ENCODE data around the gene SLC35F3.
"Not testable (repeated sequence)": the region's sequence is repeated elsewhere in the genome, so short reads cannot be mapped to it uniquely, and the experiment has no call there.

SLC35F3 gene

DNA sequence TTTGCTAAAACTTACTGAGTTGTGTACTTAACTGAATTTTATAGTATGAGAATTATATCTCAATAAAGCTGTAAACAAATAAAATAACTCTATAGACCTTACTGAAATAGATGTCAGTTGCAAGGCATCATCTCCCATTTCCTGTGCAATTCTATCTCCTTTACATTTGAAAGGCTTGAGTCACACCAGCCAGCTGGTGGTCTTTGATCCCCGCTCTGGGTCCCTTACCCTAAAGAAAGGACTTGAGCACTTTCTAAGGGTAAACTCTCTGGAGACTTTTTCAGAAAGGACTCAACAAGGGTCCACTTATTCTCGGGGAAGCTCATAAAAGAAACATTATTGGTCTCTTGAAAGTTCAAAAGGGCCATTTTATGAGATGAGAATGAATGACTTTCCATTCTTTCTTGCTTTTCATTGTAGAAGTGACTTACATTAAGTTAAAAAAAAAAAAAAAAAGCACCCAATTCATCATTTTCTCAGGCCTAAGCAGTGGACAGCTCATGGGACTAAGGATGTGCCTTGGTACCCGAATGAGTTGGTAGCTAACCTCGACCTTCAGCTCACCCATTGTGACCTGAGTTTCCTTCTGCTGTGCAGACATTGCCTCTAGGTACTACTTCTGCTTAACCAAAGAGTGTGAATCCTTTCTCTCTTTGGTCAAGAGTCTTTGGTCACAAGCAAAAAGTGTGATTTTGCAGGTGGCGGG is 321.8 kb downstream of the SLC35F3 start:
- no peak for DNase-seq (ENCODE audit: low read depth)

DNA sequence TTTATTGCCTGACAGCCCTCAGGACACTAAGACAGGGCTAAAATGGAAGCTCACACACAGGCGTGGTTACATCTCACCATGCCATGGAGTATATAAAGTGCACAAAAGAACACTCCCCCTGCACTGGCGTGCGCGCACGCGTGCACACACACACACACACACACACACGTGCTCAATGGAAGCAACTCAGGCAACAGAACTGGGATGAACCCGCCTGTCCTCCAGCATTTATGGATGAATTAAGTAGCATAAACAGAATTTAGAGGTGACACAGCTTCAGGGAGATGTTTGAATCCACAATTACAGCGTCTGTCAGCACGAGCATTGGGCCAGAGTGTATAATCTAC is 322.3 kb downstream of the SLC35F3 start:
- DNase-seq (ENCODE audit: low read depth) = no peak

DNA sequence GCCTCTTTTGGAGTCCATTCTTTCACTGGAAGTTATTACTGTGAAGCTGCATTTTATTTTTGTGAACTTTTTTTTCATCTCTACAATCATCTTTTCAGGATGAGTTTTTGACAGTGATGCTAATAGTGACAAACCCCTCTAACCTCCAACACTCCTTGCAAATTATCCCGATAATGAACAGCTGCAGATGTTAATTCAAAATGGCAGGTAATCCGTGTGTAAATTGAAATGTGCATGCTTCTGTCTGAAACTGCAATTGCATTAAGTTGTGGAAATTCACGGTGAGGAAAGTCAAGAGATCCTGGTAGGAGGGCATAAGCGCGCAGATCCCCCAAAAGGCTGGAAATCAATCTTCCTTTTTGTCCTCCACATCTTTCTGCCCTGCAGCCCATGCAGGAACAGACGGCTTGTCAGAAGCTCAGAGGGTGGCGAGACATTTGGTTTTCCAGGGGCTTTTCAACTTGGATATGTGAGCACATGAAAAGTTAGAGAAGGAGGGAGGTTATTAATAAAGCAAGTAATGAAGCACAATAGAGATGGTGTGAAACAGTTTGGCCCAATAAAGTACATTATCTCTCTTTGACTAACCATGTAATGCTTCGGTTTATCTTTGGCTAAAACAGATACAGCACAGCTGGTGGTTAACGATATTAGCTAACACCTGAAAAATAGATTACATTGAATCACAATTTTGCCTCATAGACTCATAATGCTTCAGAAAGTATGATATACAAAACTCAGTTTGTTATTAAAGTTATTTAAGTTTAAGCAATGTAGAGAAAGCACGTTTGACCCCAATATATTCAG is 325.3 kb downstream of the SLC35F3 start:
- DNase-seq (ENCODE audit: low read depth) = no peak

DNA sequence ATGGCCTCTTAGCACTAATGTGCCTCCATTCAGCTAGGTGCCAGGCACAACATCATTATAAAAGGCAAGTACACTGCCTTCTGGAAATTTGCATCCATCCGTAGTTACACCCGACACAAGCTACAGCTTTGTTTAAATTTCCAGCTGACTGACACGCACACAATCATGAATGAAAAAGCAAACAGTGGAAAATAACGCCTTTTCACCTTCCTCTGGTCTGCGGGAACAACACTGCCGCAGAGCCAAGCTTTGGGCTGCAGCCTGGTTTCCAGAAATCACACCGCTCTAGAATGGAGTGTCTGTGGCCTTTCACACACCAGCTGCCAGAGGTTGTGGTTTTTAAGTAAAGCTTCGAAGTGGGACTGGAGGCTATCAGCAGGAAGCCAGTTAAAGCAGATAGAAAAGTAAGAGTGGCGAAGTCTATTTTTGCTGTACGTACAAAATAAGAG is 326.0 kb downstream of the SLC35F3 start:
- DNase-seq (ENCODE audit: low read depth) = no peak

DNA sequence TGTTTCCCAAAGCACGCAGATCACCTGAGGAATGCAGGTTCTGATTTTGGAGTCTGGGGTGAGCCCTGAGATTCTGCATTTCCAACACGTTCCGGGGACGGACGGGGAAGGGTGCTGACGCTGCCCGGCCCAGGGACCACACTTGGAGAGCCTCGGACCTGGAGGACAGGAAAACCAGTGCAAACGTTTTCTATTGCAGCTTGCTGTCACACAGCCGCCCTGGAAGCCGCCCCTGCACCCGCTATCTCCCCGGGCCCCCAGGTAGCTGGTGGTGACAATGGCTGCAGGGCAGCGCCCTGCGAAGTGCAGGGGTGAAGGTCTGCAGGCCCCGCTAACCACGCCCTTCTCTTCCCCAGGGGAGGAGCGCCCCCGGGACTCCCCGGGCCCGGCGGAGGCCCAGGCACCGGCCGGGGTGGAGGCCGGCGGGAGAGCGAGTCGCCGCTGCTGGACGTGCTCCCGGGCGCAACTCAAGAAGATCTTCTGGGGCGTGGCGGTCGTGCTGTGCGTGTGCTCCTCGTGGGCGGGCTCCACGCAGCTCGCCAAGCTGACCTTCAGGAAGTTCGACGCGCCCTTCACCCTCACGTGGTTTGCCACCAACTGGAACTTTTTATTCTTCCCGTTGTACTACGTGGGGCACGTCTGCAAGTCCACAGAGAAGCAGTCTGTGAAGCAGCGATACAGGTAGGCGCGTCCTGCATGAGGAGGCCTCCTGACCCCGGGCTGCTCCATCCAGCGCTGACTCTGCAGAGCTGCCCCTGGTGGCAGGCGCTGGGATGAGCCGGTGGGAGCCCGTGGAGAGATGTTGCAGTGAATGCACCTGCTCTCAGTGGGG is 326.8 kb downstream of the SLC35F3 start:
- DNase-seq (ENCODE audit: low read depth) = no peak

DNA sequence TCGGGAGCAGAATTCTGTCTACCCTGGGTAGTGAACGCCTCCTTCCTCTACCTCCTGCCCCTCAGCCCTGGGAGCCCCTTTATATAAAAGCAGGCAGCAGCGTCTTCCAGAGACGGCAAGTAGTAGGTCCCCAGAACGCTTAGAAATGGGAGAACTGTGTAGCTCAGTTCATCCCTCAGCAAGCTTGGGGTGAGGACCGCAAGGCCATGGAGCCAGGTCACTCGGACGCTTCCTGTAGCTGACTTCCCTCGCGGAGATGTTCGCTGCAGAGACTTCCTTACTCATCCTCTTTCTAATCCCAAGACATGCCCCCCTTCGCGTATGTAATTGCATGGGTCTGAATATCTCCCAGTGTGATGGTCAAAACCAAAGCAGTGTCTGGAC is 327.4 kb downstream of the SLC35F3 start:
- no peak for DNase-seq (ENCODE audit: low read depth)

DNA sequence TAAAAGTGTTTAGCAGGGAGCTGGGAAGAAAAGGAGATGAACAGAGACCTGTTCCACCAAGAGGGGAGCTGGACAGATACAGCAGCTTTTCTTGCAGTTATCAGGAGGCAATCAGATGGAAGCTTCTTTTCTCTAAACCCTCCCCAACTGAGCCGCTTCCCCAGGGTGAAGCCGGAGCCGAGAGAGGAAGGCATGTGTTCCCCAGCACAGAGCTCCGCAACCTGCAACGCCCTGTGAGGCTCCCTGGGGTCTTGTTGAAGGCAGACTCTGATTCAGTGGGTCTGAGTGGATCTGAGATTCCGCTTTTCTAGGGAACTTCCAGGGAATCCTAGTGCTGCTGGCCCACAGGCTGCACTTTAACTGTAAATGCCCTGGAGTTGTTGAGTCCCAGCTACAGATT is 329.7 kb downstream of the SLC35F3 start:
- DNase-seq (ENCODE audit: low read depth) = no peak

DNA sequence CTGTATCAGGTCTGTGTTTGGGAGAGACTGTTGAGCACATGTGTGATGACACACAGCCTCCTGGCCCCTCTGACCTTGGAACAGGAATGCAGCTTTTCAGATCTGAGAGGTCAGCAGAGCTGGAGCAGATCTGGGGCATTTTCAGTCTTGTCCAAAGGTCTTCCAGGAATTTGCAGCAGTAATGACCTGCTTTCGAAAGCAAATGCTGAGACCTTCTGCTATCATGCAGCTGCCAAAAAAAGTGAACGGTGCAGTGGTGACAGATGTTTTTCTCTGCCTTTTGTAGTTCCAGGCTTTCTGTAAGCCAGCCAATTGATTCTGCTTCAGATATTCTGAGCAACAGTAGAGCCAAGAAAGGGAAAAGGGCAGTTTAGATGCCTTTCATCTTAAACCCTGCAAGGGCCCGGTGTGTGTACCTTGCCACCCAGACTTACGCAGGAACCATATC is 331.0 kb downstream of the SLC35F3 start:
- no peak for DNase-seq (ENCODE audit: low read depth)

DNA sequence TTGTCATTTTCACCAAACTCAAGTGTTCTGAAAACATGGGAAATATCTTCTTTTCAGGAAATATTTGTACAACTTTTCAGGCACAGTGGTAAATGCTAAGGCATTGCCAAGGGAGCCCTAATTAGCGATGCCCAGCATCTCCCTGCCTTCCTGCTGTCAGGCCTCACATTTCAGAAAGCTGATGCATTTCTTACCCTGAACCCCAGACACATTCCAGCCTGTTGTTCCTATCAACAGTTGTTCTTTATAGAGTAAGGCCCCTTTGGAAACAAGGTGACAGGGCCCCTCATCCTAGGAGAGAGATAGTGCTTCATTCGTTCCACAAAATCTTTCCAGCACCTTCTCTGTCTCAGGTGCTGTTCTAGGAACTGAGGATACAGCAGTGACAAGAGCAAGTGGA is 332.9 kb downstream of the SLC35F3 start:
- DNase-seq (ENCODE audit: low read depth) = no peak

DNA sequence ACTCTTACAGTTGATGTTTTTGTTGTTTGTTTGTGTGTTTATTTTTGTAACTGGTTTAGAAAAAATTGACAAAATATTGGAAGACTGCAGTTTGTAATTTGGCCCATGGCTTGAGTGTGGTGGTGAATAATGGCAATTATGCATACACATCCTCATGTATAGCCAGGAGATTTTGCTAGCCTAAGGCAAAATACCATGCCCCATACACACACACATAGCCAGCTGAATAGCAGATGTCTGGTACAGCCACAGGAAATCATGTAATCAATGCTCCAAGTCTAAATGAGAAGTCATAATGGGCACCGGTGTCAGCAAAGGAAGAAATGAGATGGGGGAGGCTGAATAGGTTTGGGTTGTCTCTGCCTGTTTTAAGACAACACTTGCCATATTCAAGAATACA is 333.6 kb downstream of the SLC35F3 start:
- DNase-seq (ENCODE audit: low read depth) = no peak

DNA sequence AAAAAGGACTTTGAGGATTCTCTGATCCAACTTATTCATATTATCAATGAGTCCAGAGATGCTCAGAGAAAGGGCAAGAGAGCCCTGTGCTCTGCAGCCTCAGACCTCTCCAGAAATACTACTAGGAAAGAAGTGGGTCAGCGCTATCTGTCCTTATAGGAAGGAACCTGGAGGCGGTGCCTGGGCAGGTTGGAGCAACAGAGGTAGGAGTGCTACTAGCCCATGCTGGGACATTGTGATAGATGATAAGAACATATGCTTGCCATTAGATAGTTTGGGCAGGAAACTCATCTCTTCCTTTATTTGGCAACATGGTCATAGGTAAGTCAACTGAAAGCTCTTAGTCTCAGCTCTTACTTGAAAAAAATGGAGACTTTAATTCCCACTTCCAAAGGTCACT is 335.0 kb downstream of the SLC35F3 start:
- DNase-seq (ENCODE audit: low read depth) = no peak

DNA sequence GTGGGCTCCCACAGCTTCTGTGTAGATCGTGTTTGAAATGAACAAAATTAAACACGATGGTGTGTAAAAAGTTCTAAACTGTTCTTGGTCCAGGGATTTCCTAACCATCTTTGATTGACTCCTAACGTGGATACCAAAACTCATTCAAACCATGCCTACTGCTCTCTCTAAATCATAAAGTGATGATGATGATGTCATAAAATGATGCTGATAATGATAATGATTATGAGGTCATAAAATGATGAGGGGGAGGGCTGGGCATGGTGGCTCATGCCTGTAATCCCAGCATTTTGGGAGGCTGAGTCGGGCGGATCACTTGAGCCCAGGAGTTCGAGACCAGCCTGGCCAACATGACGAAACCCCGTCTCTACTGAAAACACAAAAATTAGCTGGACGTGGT is 335.5 kb downstream of the SLC35F3 start:
- DNase-seq (ENCODE audit: low read depth) = no peak

DNA sequence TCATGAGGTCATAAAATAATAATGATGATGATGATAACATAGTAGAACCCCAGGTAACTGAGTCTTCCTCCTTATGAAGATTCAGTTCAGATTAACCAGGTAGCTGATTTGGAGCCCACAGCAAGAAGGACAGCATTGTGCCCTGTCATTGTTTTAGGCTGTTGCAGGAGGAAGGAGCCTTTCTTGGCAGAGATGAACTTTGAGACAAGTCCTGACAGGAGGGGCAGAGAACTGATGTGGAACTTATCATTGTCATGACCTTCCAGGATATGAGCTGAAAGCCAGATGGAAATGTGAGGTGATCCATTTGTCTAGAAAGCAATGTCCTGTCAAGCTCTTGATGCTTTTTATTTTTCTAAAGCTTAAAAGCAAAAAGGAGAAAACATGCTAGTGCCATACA is 336.2 kb downstream of the SLC35F3 start:
- DNase-seq (ENCODE audit: low read depth) = no peak

DNA sequence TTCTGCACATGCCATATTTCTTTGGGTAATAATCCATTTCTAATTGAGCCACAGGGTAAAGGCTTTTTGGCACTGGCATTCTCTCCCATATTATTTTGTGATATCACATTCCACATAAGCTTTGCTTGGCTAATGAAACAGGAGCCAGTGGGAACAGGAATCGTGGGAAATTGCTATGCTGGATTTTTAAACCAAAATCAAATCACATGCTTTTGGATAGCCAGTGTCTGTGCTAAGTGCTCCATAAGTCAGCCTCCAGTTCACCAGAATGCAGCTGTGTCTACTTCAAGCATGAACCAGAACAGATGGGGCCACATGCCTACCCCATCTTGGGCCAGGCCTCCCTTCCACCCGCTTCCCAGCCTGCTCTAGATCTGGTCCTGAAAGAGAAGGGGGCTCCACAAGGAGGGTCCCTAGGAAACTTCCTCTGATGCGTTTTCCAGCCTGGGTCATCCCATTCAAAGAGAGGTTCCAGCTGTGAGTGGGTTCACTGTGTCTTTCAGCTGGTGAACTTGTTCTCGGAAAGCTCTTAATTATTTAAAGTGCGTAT is 337.5 kb downstream of the SLC35F3 start:
- DNase-seq (ENCODE audit: low read depth) = no peak

DNA sequence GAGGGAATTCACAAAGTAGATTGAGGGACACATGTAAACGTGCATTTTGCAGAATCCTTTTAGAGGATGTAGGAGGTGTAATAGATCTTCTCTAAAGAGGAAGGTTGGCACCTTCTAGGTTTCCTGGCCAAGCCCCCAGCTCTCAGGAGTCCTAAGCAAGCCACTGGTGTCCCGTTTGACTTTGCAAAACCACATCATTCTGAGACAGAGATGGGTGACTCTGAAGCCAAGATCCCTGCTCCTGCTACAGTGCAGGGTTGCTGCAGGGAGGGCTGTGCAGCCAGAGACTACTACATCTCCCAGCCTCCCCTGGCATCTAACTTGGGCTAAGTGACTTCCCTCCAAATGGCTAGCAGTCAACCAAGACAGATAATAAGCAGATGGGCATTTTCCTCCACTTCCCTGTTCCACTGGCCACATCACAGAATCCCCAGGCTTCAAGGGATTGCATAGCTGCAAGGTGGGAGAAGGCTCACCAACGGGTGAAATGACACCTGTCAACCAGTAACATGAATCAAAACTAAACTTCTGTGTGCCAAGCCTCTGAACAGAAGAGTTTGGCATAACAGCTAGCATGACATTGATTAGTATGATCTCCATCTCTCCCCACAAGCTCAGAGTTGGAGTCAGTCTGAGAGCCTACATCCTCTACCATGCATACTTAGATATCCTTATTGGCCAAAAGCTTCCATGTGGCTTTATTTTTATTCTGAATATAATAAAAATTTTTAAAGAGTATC is 339.2 kb downstream of the SLC35F3 start:
- no peak for DNase-seq (ENCODE audit: low read depth)

DNA sequence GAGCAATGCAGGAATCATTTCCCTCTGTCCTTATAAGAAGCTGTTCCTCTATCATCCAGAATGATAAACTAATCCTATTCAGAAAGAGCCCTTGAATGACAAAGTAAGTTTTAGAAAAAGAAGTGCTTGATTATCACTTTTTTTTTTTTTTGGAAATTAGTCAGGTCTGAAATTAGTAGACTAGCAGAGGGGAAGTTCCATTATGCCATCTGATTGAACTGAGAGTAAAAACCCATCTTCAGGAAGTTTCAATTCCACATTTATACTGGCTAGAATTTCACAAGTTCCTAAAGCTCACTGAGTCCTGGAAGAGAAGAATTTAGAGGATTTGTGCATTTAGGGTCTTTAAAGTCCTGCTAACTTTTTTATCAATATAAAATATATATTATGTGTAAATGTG is 340.0 kb downstream of the SLC35F3 start:
- DNase-seq (ENCODE audit: low read depth) = no peak

DNA sequence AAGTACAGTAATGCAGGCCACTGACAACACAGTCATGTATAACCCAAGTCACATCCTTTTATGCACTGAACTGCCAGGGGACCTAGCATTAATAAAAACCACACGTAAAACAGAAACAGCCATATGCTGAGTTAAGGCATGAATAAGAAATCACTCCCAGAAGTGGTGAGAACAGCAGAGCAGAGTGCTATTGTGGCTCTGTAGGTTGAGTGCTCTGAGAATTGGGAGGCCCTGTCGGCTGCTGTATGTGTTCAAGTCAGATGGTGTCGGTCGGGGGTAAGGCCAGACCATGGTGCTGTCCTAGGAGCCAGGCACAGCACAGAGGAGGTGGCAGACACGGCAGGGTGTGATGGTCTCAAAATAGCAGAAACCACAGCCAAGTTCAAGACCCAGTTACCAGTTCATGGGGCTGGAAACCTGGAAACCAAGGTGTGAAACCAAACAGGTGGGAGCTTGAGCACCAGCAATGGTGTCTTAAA is 342.2 kb downstream of the SLC35F3 start:
- no peak for DNase-seq (ENCODE audit: low read depth)

DNA sequence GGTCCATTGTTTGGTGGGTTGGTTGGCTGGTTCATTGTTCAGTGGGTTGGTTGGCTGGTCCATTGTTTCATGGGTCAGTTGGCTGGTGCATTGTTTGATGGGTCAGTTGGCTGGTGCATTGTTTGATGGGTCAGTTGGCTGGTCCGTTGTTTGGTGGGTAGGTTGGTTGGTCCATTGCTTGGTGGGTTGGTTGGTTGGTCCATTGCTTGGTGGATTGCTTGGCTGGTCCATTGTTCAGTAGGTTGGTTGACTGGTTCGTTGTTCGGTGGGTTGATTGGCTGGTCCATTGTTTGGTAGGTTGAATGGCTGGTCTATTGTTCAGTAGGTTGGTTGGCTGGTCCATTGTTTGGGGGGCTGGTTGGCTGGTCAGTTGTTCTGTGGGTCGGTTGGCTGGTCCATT is 343.3 kb downstream of the SLC35F3 start:
- DNase-seq (ENCODE audit: low read depth) = not testable (repeated sequence)

DNA sequence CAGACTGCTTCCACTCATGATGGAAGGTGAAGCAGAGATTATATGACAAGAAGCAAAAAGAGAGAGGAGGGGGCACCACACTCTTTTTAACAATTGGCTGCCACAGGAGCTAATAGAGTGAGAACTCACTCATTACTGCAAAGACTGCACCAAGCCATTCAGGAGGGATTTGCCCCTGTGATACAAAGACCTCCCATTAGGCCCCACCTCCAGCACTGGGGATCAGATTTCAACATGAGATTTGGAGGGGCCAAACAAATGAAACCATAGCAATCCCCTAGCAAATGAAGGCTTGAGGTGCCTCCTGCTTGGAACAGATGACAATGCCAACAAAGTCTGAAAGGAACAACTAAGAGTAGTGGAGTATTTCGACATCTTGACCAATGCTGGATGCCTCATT is 346.3 kb downstream of the SLC35F3 start:
- no peak for DNase-seq (ENCODE audit: low read depth)

DNA sequence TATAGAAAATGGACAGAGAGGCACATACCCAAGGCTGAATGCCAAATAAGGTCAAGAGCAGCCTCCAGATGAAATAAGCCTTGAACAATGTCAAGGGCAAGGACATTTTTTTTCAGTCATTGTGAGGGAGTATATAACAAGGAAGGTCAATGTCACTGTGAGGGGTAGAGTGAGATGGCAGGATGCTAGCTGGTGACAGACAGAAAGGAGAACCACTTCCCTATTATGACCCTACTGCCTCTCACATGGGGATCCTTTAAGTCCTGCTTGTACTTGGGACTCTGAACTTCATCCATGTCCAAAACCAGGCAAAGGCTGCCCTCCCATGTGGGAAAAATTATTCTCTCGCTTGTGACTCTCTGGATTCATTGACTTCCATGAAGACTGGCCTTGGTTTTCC is 349.3 kb downstream of the SLC35F3 start:
- DNase-seq (ENCODE audit: low read depth) = no peak

DNA sequence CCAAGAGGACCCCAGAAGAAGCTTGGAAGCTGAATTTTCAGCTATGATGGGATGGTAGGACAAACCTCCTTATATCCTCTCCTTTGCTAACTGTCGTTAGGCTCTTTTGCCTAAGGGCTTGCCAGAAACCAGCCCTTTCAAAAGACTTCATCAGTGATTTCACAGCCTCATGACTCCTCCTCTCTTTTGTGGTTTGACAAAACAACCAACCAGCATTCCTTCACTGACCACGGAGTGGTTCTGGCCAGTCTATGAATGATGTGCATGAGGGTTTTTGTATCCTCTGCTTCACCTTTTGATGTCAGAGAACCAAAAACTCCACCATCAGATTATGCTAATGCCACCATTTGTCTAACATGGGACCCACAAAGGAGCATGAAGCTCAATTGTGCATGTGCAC is 351.9 kb downstream of the SLC35F3 start:
- DNase-seq (ENCODE audit: low read depth) = peak; percentile 51

DNA sequence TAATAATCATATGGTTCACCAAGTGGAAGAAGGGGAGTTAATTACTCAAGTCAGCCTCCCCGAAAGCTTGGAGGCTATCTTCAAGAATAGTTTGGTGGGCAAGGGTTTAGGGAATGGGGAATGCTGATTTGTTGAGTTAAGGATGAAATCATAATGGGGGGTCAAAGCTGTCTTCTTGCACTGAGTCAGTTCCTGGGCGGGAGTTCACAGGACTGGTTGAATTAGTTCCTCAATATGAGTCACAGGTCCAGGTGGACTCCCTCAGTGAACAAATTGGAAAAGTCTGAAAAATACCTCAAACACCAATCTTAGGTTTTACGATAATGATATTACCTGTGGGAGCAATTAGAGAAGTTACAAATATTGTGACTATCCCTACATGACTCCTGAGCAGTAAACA is 353.6 kb downstream of the SLC35F3 start:
- no peak for DNase-seq (ENCODE audit: low read depth)

All from iris pigment epithelial cell (primary cell).